Left cardiac atrium (tissue), 4 donors: ENCODE results near the gene C1orf174. TPM values are rescaled to one million over a fixed set of nuclear protein-coding genes. Genes with fewer than 3 reads are reported as not detected.
A peak's percentile ranks its signal among the peaks of the same experiment; 100 is the strongest.

Source experiments
- ATAC-seq, 2 donors: fragments of 200-7000 bp; cut with Tn5 transposase; one replicate each; pipeline ENCODE4 v1.9.1; 2020; ENCODE audit warnings: mild to moderate bottlenecking in 2 of 2, moderate library complexity in 2 of 2
- DNase-seq: peaks from one replicate; pipeline ENCODE4 v3.0.0-alpha.2; 2020
- intact Hi-C, 2 donors: fragments of 100-400 bp; cut with DNase I; formaldehyde crosslinking; loops; one replicate each; pipeline versions ENCODE4 v1.14.1 to v1.15.1; 2022 to 2023
- long read RNA-seq: library from polyadenylated mRNA; unstranded; transcript quantifications from one replicate; pipeline ENCODE4 v2.0.0, GENCODE V29; 2021
- total RNA-seq, 2 donors: library from RNA; stranded (reverse); fragmentation: NEBNext Ultra II Directional; extraction: Animal tissue kit (Norgen Biotek cat#: 25700); gene quantifications; one replicate each; pipeline ENCODE4 v1.2.1, GENCODE V29; 2021
- donor health status: DM: no; HTN: yes; CAD: no.
- donor health status: DM: no; HTN: yes; CAD: no; lungs with severe emphysema.
- donor health status: DM: yes; HTN: yes; CAD: no.
- donor health status: Dilated cardiomyopathy.

The C1orf174 gene
- 10 to 100 TPM; 13.2 to 14.0 TPM for total RNA-seq
- long read RNA-seq, transcript C1orf174-201 (4 exons, 1,666 nt), result major isoform, 27 of 28 reads
- long read RNA-seq, partial matches to known transcripts, result 0 of 28 reads
- long read RNA-seq, other reads (novel, unspliced or antisense), result 0 of 28 reads

DNA sequence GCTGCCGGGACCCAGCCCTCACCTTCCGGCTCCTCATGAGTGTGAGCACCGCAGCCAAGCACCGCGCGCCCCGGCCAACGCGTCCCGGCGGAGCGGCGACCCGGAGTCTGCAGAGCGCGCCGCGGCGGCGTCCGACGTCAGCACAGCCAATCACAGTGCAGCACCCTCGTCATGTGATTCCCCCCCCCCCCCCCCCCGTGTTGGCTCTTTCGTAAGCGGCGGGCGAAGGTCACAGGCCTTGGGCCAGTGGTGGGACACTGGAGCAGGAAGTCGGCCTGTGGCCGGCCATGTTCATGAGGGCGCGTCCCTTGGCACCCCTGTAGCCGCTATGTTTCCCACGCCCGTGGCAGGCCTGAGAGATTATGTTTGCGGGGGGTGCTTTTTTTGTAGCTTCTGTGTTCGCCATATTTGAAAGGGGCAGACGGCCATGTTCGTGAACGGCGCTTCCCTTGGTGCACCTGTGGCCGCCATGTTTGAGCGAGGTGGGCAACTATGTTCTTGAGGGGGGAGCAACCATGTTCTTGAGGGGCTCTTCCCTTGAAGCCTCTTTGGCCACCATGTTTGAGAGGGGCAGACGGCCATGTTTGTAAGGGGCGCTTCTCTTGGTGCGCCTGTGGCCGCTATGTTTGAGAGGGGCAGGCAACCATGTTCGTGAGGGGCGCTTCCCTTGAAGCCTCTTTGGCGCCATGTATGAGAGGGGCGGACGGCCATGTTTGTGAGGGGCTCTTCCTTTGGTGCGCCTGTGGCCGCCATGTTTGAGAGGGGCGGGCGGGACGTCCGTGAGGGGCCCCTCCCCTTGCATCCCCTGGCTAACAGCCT, at the start of gene C1orf174:
Gene C1orf174, minus strand, starts transcription at position 123 of the 819 bp plus-strand sequence. Its CDS starts 86 bp downstream, at position 37.
- intact Hi-C loops, result no loop called here
- ATAC-seq (peak; percentile 91 to 94), DNase-seq (peak; percentile 96)

DNA sequence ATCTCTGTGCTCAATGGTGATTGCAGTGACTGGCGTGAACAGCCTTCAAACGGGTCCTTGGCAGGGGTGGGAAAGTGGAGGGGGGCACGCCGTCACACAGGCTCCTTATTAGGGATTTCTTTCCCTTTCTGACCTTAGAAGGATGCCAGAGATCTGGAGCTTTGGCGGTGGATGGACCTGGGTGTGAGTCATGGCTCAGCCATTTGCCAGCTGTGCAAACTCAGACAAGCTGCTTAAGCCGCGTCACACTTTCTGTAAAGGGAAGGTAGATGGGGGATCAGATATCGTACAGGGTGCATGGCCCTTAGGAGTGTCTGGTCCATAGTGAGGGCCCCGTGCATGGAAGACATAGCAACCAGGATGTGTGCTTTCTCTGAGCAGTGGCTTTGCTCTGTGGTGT, 48.3 kb upstream of the C1orf174 start:
- ATAC-seq, result no peak
- intact Hi-C loops, result no loop called here
- no peak for DNase-seq

DNA sequence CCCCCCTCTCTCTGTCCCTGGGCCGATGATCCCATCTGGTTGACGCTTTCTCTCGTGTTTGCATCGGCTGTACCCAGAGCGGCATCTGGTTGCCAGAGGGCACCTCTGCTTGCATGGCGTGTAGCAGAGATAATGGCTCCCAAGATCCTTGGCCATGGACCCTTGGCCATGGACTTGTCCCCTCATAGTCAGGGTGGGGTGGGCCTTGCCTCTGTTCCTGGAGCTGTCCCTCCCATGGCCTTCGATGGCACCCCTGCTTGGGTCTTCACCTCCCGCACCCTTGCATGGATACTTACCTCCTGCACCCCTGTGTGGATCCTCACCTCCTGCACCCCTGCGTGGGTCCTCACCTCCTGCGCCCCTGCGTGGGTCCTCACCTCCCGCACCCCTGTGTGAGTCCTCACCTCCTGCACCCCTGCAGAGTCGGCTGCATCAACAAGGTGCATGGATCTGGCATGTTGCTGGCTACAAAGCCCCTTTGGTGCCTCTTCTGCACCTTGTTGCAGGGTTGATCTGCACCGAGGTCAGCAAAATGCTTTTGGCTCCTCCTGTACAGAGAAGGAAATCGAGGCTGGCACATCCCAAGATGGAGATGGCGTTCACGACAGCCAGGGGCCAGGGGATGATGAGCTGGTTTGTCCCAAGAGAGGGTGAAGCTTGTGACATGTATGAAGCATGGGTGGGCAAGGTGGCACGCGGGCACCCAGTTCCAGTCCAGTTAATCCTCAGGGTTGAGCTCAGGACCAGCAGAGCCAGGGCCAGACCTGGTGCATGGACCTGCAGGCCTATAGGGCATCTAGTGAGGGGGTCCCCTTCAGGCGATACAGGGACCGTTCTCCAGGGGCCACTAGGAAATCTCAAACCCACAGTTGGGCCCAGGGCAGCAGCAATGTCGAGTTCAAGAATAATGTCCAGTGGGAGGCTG, 46.1 kb upstream of the C1orf174 start:
- DNase-seq (no peak), ATAC-seq (no peak)
- intact Hi-C loops, result no loop called here

DNA sequence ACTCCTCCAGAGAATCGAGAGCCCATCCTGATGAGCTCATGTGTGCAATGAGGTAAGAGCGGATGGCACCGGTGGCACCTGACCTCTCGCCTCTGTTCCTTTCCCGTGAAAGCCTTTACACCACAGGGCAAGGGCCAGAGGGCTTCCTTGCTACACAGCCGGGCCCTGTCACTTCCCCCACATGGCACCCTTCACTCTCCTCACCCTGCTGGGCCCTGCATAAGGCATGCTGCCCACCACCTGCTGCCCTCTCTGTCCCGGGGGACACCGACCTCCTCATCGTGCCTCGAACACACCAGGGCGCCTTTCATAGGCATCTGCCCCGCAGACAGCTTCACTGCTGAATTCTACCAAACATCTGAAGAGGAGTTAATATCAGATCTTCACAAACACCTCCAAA, 45.1 kb upstream of the C1orf174 start:
- DNase-seq (no peak), ATAC-seq (no peak)
- intact Hi-C loops, result no loop called here

DNA sequence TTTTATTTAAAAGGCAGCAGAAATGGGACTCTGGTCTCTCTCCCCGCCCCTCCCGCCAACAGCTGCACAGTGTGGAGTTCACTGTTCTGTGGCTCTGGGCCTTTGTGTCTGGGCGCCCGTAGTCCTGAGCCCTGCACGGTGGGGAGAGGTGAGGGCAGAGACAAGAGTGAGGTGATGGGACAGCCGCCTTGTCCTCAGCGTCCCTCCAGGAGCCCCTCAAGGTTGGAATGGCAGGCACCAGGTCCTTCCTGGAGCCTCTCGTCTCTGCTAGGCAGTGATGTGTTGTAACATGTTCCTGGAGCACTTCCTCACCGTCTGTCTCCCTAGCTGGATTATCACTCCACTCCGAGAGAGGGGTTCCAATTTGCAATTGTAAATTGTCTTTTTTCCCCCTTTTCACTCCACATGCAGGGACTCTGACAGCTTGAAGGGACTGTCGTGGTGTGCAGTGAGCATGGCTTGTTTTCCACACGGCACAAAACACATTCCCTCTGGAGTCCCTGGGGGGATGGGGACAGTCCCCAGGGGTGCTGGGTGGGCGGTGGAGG, 44.6 kb upstream of the C1orf174 start:
- ATAC-seq (no peak), DNase-seq (no peak)
- intact Hi-C loops, result no loop called here

DNA sequence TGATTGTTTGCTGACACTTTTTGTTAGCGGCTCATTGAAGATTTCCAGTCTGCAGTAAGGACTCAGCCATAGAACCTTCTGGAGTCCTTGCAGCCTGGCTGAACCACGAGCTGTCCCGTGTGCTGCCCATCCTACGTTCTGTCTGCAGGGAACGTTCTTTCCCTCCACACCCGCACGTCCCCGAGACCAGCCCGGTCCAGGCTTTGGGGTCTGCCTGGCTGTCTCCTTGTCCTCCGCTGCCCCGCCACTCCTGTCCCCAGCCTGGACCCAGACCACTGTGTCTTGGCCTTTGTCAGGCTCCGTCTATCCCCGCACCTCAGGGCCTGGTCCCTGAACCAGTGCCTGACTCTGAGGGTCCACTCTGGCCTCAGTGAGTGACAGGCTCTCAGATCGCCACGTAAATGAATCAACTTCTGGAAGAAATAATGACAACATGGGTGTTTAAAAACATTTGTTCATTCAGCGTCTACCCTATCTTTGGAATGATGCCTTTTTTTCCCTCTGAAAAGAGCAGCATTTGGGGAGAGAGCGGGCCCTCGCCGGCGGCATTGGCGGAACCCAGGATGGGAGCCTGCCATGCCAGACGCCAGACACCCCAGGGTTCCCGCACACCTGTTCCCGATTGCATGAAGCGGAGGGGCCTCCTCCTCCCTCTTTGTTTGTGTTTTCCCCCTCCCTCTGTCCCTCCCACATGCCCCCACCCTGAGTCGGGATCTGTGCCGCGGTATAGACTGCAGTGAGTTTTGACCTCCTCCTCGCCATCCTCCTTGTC, 43.9 kb upstream of the C1orf174 start:
- no peak for DNase-seq
- intact Hi-C loops, result no loop called here
- ATAC-seq, result no peak

DNA sequence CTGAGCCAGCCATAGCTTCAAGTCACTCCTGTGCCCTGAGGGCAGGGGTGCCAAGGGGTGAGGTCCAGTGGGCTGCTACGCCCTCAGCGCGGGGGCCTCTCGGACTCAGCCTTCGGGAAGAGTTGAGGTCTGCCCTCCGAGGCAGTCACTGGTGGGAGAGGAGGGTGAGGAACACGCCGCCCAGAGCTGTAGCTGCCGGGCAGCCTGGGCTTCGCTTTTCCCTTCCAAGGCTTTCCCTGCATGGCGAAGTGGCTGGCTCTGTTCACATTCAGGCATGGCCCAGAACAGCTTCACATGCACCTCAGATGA, 43.0 kb upstream of the C1orf174 start:
- ATAC-seq (no peak), DNase-seq (no peak)
- intact Hi-C loops, result no loop called here

DNA sequence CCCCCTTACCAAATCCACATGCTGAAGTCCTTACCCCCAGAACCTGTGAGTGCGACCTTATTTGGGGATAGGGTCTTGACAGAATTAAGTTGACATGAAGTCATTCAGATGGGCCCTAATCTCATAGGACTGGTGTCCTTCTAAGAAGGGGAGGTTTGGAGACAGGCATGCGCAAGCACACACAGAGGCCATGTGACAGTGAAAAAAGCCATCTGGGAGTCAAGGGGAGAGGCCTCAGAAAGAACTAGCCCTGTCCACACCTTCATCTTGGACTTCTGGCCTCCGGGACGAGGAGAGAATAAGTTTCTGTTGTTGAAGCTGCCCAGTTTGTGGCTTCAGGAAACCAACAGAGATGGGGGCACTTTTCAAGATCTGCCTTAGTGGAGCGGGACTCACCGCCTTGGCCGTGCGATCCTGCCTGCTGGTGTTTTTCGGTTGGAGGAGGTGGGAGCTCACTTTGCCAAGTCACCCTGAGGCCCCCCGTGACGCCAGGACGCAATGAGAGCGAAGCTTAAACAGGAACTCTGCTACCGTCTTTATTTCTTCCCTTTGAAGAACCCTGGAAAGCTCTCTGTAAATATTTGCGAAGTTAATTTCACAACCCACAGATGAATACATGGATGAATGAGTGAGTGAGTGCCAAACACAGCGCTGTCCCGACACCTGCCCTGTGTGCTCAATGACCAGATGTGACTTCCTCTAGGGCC, 42.5 kb upstream of the C1orf174 start:
- no peak for ATAC-seq
- intact Hi-C loops, result no loop called here
- DNase-seq, result no peak

DNA sequence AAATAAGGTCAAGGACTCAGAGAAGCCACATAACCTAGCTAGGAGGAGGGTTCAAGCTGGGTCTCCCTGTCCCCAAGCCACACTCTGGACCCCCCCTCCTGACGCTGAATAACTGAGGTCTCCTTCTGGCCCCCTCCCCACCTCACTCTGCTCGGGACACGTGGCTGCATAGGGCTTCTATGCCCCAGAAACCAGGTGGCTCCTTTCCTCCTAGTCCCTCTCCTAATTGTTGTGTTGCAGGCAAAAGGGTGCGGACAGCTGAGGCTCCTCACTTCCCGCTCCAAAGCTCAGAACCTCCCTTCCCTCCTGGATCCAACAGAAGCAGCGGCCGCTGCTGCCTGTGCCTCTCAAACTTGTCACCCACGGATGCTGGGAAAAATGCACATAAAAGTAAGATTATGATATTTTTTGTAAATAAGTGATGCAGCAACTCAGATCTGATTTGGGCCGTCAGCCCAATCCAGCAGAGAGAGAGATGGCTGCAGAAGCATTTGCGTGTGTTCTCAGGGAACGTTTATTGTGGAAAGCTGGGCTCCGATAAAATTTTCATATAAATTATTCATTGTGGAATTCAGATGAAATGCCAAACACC, 40.8 kb upstream of the C1orf174 start:
- no peak for DNase-seq
- ATAC-seq, result no peak
- intact Hi-C loops, result no loop called here

DNA sequence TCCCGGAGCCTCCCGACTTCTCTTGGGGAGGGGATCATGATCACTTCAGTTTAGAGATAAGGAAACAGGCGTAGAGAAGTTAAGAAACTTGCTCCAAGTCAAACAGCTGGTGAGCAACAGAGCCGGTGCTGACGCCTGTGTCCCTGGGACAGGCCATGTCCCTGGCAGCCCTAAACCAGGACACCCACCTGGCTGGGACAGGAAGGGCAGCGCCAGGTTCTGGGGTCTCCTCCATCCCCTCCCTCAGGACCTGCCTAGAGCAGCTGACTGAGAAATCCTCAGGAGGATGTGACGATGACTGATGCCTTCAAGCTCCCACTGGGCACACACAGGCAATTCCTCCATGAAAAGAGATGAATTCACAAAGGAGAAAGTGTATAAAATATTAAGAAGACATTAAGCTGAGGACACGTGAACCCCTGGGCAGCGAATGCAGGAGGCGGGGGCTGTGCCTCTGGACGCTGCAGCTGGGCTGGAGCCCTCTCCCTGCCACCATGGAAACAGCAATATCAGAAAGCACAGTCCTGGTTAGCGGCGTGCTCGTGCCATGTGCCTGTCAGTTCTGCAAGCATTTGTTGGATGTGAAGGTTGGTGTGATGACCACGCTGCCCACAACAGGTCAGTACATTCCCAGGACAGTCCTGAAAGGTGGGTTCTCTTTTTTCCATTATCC, 40.1 kb upstream of the C1orf174 start:
- ATAC-seq, result no peak
- intact Hi-C loops, result no loop called here
- no peak for DNase-seq

DNA sequence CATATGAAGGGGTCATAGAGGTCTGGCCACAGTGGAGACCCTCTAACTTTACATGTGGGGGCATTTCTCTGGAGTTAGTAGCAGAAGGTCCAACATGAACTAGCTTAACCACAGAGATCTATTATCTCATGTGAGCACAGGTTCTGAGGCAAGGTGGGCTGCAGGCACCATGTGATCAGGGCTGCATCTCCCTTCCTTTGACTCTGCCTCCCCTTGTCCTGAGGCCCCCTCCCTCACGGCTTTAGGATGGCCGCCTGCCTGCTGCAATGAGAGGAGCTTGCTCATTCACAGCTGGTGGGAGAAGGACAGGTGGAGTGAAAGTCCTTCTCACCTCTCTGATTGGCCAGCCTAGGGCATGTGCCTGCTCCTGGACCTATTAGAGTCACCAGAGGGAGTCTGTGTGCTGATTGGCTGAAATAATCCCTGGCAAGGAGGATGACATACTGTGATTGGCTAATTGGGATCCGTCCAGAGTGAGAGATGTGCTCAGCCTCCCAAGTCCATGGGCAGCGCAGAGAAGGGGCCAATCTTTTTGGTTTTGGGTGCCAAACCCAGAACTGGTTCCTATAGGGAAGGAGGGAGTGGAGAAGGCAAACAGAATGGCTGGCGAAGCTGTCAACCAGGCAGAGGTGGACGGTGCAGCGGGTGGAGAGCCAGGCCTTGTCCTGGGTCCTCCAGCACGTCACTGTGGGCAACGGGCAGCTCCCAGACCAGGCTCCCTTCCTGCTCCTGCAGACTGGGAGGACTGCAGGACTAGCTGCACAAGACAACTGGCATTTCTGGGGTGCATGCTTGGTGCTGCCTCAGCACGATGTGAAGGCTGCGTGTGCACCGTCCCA, 39.4 kb upstream of the C1orf174 start:
- intact Hi-C loops, result no loop called here
- DNase-seq (no peak), ATAC-seq (no peak)

DNA sequence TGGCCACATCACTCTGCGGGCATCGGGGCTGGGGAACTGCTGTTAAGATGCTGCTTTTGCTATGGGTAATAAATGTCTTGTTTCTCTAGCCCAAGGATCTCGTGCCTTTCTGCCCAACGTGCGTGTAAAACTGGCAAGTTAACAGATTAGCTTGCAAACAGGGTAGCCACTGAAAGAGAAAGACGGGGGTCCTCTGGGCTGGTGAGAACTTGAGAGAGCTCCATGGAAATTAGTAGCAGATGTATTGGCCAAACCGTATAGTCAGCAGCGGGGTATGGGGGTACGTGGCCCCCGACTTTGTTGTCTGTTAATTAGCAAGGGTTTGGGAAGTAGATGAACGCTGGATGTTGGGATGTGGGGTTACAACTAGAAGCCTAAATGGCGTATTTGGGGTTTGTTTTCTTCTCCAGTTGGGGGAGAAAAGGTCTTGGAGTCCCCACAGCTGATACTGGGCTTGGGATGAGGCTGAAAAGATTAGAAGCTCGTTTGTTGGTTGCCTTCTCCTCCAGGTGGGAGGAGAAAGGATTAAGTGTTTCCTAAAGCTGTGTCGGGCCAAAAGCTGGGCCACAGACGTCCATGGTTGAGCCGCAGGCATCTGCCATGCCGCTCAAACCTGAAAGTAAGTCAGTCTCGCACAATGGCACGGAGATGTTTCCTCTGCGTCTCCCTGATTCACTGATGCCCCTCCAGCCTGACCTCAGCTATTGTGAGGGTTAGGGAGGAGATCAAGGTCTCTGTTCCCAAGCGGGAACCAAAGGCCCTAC, 32.3 kb upstream of the C1orf174 start:
- ATAC-seq, result no peak
- intact Hi-C loops, result no loop called here
- DNase-seq, result no peak

DNA sequence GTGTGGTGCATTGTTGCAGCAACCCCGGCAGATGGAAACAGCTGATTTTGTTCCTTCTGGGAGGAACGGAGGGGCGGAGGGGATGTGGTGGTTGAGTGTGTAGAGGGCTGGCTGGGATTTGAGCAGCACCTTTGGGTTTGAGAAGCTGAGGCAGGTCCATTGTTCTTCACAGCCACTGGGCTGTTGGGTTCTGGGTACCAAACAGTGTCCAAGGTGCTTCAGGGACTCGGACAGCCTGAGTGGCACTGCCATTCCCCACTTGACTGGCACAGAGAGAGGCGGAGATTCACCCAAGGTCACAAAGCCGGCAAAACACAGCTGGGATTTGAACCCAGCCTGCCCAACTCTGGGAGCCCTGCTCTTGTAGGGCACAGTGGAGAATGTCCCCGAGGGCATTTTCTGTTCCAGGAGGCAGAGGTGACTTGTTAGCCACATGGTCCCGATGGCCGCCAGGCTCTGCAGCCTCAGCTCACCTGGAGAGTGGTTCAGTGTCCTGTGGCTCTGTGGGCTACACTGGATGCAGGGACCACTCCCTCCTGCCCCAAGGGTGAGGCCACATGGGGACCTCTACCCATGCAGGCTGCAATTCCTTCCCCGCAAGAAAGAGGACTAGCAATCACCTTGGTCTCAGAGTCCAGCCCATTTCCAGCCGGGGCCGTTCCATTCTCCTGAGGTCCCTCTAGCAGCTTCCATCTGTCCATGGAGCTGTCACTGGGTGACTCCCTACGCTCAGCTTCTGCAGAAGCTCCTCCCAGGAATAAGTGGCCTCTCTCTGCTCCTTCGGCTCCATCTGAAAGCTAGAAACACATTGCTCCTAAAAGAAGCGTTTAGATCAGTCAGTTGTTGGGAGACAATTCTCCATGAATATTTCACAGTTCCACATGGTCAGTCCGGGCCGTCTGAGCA, 31.2 kb upstream of the C1orf174 start:
- intact Hi-C loops, result no loop called here

DNA sequence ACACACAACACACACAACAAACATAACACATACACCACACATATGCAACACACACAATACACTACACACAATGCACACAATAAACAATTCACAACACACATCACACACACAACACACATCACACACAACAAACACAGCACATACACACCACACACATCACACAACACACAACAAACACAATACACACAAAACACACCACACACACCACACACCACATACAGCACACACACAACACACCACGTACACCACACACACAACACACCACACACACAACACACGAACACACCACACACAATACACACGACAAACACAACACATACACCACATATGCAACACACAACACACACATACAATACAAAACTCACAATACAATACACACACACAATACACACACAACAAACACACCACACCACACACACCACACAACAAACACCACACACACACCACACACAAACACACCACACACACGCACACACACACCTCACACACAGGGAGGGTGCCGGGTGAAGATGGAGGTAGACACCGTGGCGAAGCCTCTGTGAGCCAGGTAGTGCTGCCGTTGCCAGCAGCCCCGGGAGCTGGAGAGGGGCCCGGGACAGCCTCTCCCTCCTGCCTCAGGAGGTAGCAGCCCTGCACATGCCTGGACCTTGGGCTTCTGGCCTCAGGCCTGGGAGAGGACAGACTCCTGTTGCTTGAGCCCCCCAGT, 30.4 kb upstream of the C1orf174 start:
- ATAC-seq (no peak), DNase-seq (peak; percentile 3)
- intact Hi-C loops, result no loop called here

More for the DNA sequence above, 31.2 kb upstream of the C1orf174 start:
- no peak for ATAC-seq
- DNase-seq, result peak; percentile 8
